ENCODE results near the gene C1QB. TPM values are rescaled to one million over a fixed set of nuclear protein-coding genes. Genes with fewer than 3 reads are reported as not detected.

Gene C1QB
- total and polyA plus RNA-seq, 4 donors, result 93.9 to 335 (median 143) TPM

DNA sequence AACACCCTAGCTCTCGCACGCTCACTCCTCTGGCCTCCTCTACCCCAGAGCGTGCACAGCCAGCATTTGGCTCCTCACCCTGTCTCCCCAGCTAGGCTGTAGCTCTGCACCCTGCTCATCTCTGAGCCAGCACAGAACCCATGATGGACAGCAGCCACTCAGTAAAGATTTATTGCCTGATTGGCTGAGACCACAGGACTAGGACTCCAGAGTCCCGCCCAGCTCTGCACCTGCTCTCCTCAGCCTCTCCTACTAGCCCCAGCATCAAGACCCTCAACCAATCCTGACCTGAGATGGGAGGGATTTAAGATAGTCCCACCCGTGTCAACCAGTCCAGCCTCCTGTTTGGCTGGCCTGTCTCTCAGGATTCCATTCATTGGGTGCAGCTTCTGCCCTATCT lies 9.3 kb downstream of the C1QB start:
- Histone ChIP-seq H3K27ac (ENCODE audit: low read depth in 1 of 2, low read length in 2 of 2) (no peak overlapping the region), H3K36me3 (ENCODE audit: control insufficient read depth in 4 of 4, insufficient read depth in 3 of 4, low read depth in 1 of 4, low read length in 3 of 4) (no peaks in the 10 kb centered on the region), H3K4me1 (ENCODE audit: control insufficient read depth in 4 of 4, insufficient read depth in 4 of 4, low read length in 3 of 4) (no peaks in the 10 kb centered on the region), H3K9me3 (ENCODE audit: control insufficient read depth in 4 of 4, low read length in 3 of 4) (no peaks in the 10 kb centered on the region), H3K4me3 (ENCODE audit: low read depth in 1 of 3, low read length in 3 of 3) (no peak overlapping the region), H3K27me3 (ENCODE audit: control insufficient read depth in 4 of 4, insufficient read depth in 4 of 4, low read length in 3 of 4) (no peaks in the 10 kb centered on the region), H3K9ac (ENCODE audit: low read depth in 1 of 2, low read length in 2 of 2) (no peak overlapping the region)
- DNase-seq (ENCODE audit: low spot score), result no peak
- WGBS, result 67% methylated on average over 5 of the region's 5 CpGs
- TF ChIP-seq TAF1 (conservative IDR thresholded peaks at IDR 0.05) (no peak), JUND (IDR thresholded peaks at IDR 0.05) (no peak), HNF4G (IDR thresholded peaks at IDR 0.05) (no peak), RXRA (IDR thresholded peaks at IDR 0.05) (no peak), MAX (IDR thresholded peaks at IDR 0.05) (no peak), FOXA2 (IDR thresholded peaks at IDR 0.05) (no peak), EGR1 (IDR thresholded peaks at IDR 0.05; ENCODE audit: low read depth in 2 of 2) (no peak), FOXA1 (IDR thresholded peaks at IDR 0.05) (no peak), ATF3 (IDR thresholded peaks at IDR 0.05) (no peak), SP1 (IDR thresholded peaks at IDR 0.05) (no peak)

DNA sequence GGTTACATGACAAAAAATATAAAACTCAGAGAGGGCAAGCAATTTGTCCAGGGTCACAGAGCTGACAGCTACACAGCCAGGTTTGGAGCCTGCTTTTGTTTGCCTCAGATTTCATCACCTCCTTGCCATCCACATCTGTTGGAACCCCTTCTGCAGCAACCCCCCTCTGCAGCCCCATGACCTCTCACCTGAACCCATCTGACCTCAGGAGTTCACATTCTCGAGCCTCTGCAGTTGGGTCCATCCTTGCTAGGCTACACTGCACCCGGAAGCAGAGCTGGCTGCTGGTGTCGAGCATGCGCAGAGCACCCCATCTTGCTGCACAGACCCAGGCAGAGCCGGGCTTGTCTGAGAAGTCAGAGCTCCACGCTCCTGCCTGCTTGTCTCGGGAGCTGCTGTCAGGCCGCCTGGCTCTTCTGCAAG lies 10.0 kb downstream of the C1QB start:
- H3K9ac ChIP-seq (ENCODE audit: low read depth in 1 of 2, low read length in 2 of 2), result no peak overlapping the region
- H3K27ac ChIP-seq (ENCODE audit: low read depth in 1 of 2, low read length in 2 of 2), result no peak overlapping the region
- no peaks in the 10 kb centered on the region for H3K9me3 ChIP-seq (ENCODE audit: control insufficient read depth in 4 of 4, low read length in 3 of 4)
- WGBS, result 71% methylated on average over 8 of the region's 8 CpGs
- no peaks in the 10 kb centered on the region for H3K36me3 ChIP-seq (ENCODE audit: control insufficient read depth in 4 of 4, insufficient read depth in 3 of 4, low read depth in 1 of 4, low read length in 3 of 4)
- H3K4me3 ChIP-seq (ENCODE audit: low read depth in 1 of 3, low read length in 3 of 3), result no peak overlapping the region
- DNase-seq (ENCODE audit: low spot score), result no peak
- H3K27me3 ChIP-seq (ENCODE audit: control insufficient read depth in 4 of 4, insufficient read depth in 4 of 4, low read length in 3 of 4), result no peaks in the 10 kb centered on the region
- no peaks in the 10 kb centered on the region for H3K4me1 ChIP-seq (ENCODE audit: control insufficient read depth in 4 of 4, insufficient read depth in 4 of 4, low read length in 3 of 4)
- TF ChIP-seq JUND (IDR thresholded peaks at IDR 0.05), result no peak
- no peak for TF ChIP-seq EGR1 (IDR thresholded peaks at IDR 0.05; ENCODE audit: low read depth in 2 of 2)
- TF ChIP-seq YY1 (IDR thresholded peaks at IDR 0.05), result no peak
- TF ChIP-seq ATF3 (IDR thresholded peaks at IDR 0.05), result no peak
- no peak for TF ChIP-seq TAF1 (conservative IDR thresholded peaks at IDR 0.05)
- no peak for TF ChIP-seq RAD21 (IDR thresholded peaks at IDR 0.05)
- TF ChIP-seq NR2F2 (IDR thresholded peaks at IDR 0.05), result no peak
- no peak for TF ChIP-seq RXRA (IDR thresholded peaks at IDR 0.05)
- TF ChIP-seq, protein P1, sequence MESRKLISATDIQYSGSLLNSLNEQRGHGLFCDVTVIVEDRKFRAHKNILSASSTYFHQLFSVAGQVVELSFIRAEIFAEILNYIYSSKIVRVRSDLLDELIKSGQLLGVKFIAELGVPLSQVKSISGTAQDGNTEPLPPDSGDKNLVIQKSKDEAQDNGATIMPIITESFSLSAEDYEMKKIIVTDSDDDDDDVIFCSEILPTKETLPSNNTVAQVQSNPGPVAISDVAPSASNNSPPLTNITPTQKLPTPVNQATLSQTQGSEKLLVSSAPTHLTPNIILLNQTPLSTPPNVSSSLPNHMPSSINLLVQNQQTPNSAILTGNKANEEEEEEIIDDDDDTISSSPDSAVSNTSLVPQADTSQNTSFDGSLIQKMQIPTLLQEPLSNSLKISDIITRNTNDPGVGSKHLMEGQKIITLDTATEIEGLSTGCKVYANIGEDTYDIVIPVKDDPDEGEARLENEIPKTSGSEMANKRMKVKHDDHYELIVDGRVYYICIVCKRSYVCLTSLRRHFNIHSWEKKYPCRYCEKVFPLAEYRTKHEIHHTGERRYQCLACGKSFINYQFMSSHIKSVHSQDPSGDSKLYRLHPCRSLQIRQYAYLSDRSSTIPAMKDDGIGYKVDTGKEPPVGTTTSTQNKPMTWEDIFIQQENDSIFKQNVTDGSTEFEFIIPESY (IDR thresholded peaks at IDR 0.05), result no peak
- no peak for TF ChIP-seq HNF4G (IDR thresholded peaks at IDR 0.05)
- no peak for TF ChIP-seq FOXA1 (IDR thresholded peaks at IDR 0.05)
- no peak for TF ChIP-seq MAX (IDR thresholded peaks at IDR 0.05)
- TF ChIP-seq, protein P2, sequence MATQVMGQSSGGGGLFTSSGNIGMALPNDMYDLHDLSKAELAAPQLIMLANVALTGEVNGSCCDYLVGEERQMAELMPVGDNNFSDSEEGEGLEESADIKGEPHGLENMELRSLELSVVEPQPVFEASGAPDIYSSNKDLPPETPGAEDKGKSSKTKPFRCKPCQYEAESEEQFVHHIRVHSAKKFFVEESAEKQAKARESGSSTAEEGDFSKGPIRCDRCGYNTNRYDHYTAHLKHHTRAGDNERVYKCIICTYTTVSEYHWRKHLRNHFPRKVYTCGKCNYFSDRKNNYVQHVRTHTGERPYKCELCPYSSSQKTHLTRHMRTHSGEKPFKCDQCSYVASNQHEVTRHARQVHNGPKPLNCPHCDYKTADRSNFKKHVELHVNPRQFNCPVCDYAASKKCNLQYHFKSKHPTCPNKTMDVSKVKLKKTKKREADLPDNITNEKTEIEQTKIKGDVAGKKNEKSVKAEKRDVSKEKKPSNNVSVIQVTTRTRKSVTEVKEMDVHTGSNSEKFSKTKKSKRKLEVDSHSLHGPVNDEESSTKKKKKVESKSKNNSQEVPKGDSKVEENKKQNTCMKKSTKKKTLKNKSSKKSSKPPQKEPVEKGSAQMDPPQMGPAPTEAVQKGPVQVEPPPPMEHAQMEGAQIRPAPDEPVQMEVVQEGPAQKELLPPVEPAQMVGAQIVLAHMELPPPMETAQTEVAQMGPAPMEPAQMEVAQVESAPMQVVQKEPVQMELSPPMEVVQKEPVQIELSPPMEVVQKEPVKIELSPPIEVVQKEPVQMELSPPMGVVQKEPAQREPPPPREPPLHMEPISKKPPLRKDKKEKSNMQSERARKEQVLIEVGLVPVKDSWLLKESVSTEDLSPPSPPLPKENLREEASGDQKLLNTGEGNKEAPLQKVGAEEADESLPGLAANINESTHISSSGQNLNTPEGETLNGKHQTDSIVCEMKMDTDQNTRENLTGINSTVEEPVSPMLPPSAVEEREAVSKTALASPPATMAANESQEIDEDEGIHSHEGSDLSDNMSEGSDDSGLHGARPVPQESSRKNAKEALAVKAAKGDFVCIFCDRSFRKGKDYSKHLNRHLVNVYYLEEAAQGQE (IDR thresholded peaks at IDR 0.05), result no peak
- no peak for TF ChIP-seq FOXA2 (IDR thresholded peaks at IDR 0.05)
- TF ChIP-seq HNF4A (conservative IDR thresholded peaks at IDR 0.05), result no peak
- TF ChIP-seq SP1 (IDR thresholded peaks at IDR 0.05), result no peak

Measured in liver (tissue), 9 donors.